ENCODE data around the gene XPR1. TPM values are rescaled to one million over a fixed set of nuclear protein-coding genes. Genes with fewer than 3 reads are reported as not detected.

Gene XPR1
- total RNA-seq, 1 experiment from 2014 or later = 30.7 TPM

DNA sequence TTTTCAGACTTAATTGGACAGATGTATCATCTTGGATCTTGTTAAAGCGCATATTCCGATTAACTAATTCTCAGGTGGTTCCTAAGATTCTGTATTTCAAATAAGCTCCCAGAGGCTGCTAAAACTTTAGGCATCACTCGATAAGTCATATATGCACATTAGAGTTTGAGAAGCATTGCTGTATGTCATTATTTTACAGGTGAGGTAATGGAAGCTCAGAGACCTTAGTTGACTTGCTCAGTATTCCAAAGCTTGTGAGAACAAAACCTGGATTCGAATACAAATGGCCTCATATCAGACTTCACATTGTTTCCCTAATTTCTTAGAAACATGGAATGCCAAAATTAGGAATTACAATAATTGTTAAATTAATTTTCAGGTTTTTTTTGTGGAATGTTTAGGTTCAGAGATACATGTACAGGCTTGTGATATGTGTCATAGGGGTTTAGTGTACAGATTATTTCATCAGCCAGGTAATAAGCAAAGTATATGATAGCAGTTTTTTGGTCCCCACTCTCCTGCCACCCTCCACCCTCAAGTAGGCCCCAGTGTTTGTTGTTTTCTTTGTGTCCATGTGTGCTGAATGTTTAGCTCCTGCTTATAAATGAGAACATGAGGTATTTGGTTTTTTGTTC is 96.8 kb downstream of the XPR1 start:
- no TSS peak for BruUV-seq (replicated peaks)
- no peak for TF ChIP-seq EZH2 (IDR thresholded peaks at IDR 0.05; ENCODE audit: borderline replicate concordance, low read depth, low read length, poor library complexity, severe bottlenecking)
- TF ChIP-seq, protein P1, sequence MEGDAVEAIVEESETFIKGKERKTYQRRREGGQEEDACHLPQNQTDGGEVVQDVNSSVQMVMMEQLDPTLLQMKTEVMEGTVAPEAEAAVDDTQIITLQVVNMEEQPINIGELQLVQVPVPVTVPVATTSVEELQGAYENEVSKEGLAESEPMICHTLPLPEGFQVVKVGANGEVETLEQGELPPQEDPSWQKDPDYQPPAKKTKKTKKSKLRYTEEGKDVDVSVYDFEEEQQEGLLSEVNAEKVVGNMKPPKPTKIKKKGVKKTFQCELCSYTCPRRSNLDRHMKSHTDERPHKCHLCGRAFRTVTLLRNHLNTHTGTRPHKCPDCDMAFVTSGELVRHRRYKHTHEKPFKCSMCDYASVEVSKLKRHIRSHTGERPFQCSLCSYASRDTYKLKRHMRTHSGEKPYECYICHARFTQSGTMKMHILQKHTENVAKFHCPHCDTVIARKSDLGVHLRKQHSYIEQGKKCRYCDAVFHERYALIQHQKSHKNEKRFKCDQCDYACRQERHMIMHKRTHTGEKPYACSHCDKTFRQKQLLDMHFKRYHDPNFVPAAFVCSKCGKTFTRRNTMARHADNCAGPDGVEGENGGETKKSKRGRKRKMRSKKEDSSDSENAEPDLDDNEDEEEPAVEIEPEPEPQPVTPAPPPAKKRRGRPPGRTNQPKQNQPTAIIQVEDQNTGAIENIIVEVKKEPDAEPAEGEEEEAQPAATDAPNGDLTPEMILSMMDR (conservative IDR thresholded peaks at IDR 0.05; ENCODE audit: low read depth, low read length) = no peak
- Histone ChIP-seq H3K9me3 (ENCODE audit: low read depth, low read length, poor library complexity, severe bottlenecking) (peaks cover 22% of the 10 kb centered on the region), H3K27ac (ENCODE audit: low read depth, low read length, poor library complexity, severe bottlenecking) (no peak overlapping the region), H3K4me1 (ENCODE audit: insufficient read depth, low read length, poor library complexity, severe bottlenecking) (no peaks in the 10 kb centered on the region), H3K4me3 (ENCODE audit: low read depth, low read length, poor library complexity, severe bottlenecking) (no peak overlapping the region), H3K27me3 (replicated peaks; ENCODE audit: insufficient read depth, low read depth, low read length, poor library complexity) (no peaks in the 10 kb centered on the region), H3K36me3 (ENCODE audit: insufficient read depth, low read length, poor library complexity, severe bottlenecking) (no peaks in the 10 kb centered on the region)
- DNase-seq (ENCODE audit: low spot score) = no peak
- intact Hi-C loops (cut with micrococcal nuclease; ENCODE audit: unreplicated experiment) = no loop called here
- ChIA-PET CTCF (no interaction called here), POLR2A (ENCODE audit: low non-redundant PET) (no interaction called here)

DNA sequence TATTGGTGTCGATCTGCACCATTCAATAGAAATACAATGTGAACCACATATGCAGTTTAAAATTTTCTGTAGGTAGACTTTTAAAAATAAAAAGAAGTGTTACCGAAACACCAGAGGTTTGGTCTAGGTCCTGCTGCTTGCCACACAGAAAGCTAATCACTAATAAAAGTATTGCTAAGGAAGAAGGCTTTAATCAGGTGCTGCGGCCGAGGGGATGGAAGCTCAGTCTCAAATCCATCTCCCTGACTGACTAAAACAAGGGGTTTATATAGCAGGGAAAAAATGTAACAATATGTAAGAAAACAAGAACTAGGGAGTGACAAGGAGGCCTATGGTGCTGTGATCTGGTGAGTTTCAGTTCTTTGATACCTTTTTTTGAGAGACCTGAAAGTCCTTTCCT is 99.3 kb downstream of the XPR1 start:
- no peaks in the 10 kb centered on the region for H3K27me3 ChIP-seq (replicated peaks; ENCODE audit: insufficient read depth, low read depth, low read length, poor library complexity)
- H3K4me3 ChIP-seq (ENCODE audit: low read depth, low read length, poor library complexity, severe bottlenecking) = no peak overlapping the region
- H3K9me3 ChIP-seq (ENCODE audit: low read depth, low read length, poor library complexity, severe bottlenecking) = peaks cover 38% of the 10 kb centered on the region
- ChIA-PET CTCF (no interaction called here), POLR2A (ENCODE audit: low non-redundant PET) (no interaction called here)
- TF ChIP-seq EZH2 (IDR thresholded peaks at IDR 0.05; ENCODE audit: borderline replicate concordance, low read depth, low read length, poor library complexity, severe bottlenecking) = no peak
- TF ChIP-seq, protein P1 (conservative IDR thresholded peaks at IDR 0.05; ENCODE audit: low read depth, low read length) = no peak
- H3K27ac ChIP-seq (ENCODE audit: low read depth, low read length, poor library complexity, severe bottlenecking) = no peak overlapping the region
- no peak for DNase-seq (ENCODE audit: low spot score)
- H3K4me1 ChIP-seq (ENCODE audit: insufficient read depth, low read length, poor library complexity, severe bottlenecking) = no peaks in the 10 kb centered on the region
- no peaks in the 10 kb centered on the region for H3K36me3 ChIP-seq (ENCODE audit: insufficient read depth, low read length, poor library complexity, severe bottlenecking)
- no TSS peak for BruUV-seq (replicated peaks)
- intact Hi-C loops (cut with micrococcal nuclease; ENCODE audit: unreplicated experiment) = no loop called here

DNA sequence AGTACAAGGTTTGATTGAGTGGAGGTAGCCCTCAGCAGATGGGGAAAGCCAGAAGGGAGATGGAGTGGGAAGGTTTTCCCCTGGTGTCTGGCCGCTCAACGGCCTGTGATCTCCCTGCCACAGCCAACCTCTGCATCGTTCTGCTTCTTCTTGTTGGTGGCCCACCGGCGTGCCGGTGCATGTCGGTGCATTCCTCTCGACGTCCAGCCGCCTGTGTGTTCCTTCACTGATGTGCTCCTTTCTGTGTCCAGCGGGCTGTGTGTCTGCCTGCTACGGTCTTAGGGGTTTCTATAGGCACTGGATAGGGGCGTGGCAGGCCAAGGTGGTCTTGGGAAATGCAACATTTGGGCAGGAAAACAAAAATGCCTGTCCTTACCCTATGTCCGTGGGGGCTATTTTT is 101.0 kb downstream of the XPR1 start:
- Histone ChIP-seq H3K9me3 (ENCODE audit: low read depth, low read length, poor library complexity, severe bottlenecking) (peaks cover 38% of the 10 kb centered on the region), H3K4me1 (ENCODE audit: insufficient read depth, low read length, poor library complexity, severe bottlenecking) (no peaks in the 10 kb centered on the region), H3K27me3 (replicated peaks; ENCODE audit: insufficient read depth, low read depth, low read length, poor library complexity) (no peaks in the 10 kb centered on the region), H3K27ac (ENCODE audit: low read depth, low read length, poor library complexity, severe bottlenecking) (no peak overlapping the region), H3K4me3 (ENCODE audit: low read depth, low read length, poor library complexity, severe bottlenecking) (no peak overlapping the region), H3K36me3 (ENCODE audit: insufficient read depth, low read length, poor library complexity, severe bottlenecking) (no peaks in the 10 kb centered on the region)
- intact Hi-C loops (cut with micrococcal nuclease; ENCODE audit: unreplicated experiment) = no loop called here
- POLR2A ChIA-PET (ENCODE audit: low non-redundant PET) = no interaction called here
- TF ChIP-seq, protein P1 (conservative IDR thresholded peaks at IDR 0.05; ENCODE audit: low read depth, low read length) = no peak
- no peak for TF ChIP-seq EZH2 (IDR thresholded peaks at IDR 0.05; ENCODE audit: borderline replicate concordance, low read depth, low read length, poor library complexity, severe bottlenecking)
- BruUV-seq (replicated peaks) = no TSS peak
- no peak for DNase-seq (ENCODE audit: low spot score)
- CTCF ChIA-PET = no interaction called here
